ENCODE data around the gene RPS17.
"Not testable (repeated sequence)": the region's sequence is repeated elsewhere in the genome, so short reads cannot be mapped to it uniquely, and the experiment has no call there.

RPS17 gene

DNA sequence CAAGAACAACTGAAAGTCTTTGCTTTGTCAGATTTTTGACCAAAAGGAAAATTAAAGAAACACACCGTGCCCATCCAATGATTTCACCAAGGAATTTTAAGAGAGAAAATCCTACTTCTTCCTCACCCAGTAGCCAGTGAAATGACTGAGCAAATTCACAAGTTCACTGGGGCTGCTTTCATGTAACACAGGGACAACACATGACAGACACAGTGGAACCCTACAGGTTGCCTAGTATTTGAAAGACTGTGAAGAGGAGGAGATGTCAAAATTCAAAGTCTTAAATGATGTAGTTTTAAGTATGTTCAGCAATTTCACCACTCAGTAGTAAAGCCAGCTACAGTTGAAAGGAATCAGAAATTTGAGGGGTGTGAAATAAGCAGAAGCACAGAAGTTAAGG lies 33.2 kb downstream of the RPS17 start:
- not testable (repeated sequence) for DNase-seq (ENCODE audit: low read depth)

DNA sequence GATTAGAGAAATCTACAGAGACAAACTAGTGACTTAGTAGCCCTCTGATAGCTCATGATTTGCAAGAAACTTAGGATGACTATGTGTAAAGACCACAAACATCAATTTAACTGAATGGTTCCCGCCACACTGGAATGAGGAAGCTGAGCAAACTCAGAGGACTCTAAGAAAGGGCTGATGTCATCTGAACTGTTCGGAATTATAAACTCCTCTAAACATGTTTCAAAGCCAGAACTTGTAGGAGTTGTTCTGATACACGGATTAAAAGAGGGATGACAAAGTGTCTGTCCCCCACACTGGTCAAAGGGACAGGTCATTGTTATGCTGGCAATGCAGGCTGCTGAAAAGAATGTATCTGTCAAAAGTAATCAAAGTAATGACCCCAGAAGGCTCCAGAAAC lies 34.4 kb downstream of the RPS17 start:
- not testable (repeated sequence) for DNase-seq (ENCODE audit: low read depth)

DNA sequence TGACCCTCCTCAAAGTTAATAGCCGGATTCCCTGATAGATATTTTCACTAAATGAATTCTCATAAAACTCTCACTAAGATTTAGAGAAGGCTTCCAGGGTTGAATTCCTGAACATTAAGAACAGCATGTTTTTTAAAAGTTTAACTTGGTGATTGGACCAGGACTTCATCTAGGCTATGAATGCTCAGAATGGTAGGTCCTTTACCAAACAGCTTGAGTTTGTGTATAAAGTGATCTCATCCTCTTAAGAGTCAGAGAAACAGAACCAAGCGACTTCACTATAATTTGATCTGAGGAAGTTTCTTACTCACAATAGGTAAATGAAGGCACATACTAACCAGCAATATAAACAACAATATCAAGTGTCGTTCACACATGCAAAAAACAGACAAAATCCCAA lies 36.2 kb downstream of the RPS17 start:
- not testable (repeated sequence) for DNase-seq (ENCODE audit: low read depth)

DNA sequence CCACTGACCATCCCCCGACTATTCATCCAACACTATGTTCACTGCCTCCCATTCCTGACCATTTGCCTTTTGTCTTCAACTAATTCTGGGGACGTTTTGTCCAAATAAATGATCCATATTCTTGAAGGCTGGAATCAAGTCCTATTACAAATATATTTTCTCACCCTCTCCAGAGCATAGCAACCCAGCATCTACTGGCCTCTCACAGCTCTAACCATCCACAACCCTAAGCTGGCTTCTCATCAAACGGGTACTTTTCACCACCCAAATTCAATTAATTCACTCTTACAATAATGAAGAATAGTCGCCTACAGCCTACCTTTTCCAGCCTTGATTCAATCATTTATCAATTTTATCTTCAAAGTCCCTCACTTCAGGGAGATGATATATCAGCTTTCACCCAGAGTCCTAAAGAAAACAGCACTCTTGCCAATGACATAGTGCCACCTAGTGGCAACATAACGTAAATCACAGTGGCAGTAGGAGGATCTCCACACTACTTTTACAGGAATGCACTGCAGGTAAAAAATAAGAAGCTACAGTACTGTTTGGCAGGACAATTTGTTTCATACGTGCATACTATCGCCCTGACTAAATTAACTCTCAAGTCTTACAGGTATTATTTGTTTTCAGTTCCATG lies 37.4 kb downstream of the RPS17 start:
- not testable (repeated sequence) for DNase-seq (ENCODE audit: low read depth)

DNA sequence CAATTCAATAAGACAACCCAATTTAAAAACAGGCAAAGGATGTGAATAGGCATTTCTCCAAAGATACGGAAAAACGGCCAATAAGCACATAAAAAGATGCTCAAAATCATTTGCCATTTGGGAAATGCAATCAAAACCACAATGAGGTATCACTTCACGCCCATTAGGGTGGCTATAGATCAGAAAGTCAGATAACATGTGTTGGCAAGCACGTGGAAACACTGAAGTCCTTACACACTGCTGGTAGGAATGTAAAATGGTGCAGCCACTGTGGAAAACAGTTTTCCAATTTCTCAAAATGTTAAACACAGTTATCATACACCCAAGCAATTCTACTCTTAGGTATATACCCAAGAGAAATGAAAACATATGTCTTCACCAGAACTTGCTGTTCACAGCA lies 39.5 kb downstream of the RPS17 start:
- not testable (repeated sequence) for DNase-seq (ENCODE audit: low read depth)

DNA sequence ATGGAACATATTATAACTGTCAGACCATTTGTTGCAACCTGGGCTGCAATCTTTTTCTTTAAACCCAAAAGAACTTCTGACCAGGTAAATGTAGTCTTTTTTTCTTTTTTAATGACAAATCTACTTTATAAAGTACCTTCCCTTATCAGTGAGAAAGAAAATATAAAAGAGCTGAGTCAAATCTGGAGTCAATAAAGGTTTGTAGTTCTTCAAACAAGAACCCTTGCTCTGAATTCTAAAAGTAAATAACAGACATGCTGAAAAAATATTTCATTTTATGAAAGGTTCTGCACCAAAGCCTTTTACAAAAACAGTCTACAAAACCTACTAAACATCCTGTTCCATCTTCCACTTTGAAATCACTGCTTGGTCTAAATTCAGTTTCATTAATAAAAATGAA lies 42.3 kb downstream of the RPS17 start:
- not testable (repeated sequence) for DNase-seq (ENCODE audit: low read depth)

DNA sequence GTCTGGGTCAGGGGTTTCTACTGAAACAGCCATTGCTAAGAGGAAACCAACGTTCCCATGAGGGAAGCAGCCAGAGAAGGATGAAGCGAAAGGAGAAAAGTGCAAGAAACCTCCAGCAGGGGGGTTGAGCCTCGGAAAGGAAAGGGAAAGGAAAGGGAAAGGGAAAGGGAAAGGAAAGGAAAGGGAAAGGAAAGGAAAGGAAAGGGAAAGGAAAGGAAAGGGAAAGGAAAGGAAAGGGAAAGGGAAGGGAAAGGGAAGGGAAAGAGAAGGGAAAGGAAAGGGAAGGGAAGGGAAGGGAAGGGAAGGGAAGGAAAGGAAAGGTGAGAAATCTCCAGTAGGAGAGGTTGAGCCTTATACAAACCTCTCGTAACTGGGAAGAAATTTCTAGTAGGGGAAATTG lies 52.0 kb downstream of the RPS17 start:
- not testable (repeated sequence) for DNase-seq (ENCODE audit: low read depth)

DNA sequence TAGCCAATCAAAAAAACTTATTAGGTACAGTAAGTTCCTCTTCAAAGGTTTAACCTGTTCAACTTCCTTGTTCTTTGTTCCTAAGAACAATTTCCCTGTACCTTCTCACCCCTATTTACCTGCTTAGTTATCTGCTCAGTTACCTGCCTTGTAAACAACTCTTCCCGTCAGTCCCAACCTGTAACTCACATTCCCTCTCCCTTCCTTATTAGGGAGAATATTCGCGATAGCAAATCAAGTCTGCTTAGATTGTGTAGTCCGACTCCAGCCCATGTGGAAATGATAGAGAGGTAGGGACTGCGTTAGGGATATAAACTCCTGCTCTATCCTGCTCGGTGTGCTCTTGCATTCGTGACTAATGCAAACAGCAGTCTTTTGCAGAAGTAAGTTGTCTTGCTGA lies 53.2 kb downstream of the RPS17 start:
- DNase-seq (ENCODE audit: low read depth) = not testable (repeated sequence)
